Psoas muscle (tissue), 8 donors: Measurements from ENCODE around the gene MMP23B. TPM values are rescaled to one million over a fixed set of nuclear protein-coding genes. Genes with fewer than 3 reads are reported as not detected.

Experiments
- ATAC-seq, 4 donors: fragments of 200-7000 bp; cut with Tn5 transposase; one replicate each; pipeline ENCODE4 v1.9.1; 2020; ENCODE audit warnings: moderate library complexity in 3 of 4, mild to moderate bottlenecking in 2 of 4
- DNase-seq, 2 donors: peaks; one replicate each; pipeline ENCODE4 v3.0.0-alpha.2; 2020
- H3K27ac ChIP-seq: fragments of 200-600 bp; one replicate; pipeline ENCODE4 v1.8.0; 2022
- H3K27me3 ChIP-seq, 3 donors: fragments of 200-600 bp in 1 of 3; one replicate each; pipeline versions ENCODE4 v1.6.1 to v1.8.0; 2013 to 2022; ENCODE audit warnings: low read length in 2 of 3, mild to moderate bottlenecking in 2 of 3, moderate library complexity in 1 of 3; ENCODE audit not compliant: insufficient read depth in 3 of 3
- H3K36me3 ChIP-seq, 2 donors: fragments of 200-600 bp in 1 of 2; one replicate each; pipeline versions ENCODE4 v1.6.1 to v1.8.0; 2013 to 2022; ENCODE audit warnings: low read depth in 1 of 2, mild to moderate bottlenecking in 1 of 2, moderate library complexity in 1 of 2; ENCODE audit not compliant: insufficient read depth in 1 of 2
- H3K4me1 ChIP-seq: fragments of 200-600 bp; one replicate; pipeline ENCODE4 v1.8.0; 2022
- H3K4me3 ChIP-seq: fragments of 200-600 bp; one replicate; pipeline ENCODE4 v1.8.0; 2022; ENCODE audit warnings: mild to moderate bottlenecking
- H3K9me3 ChIP-seq: fragments of 200-600 bp; one replicate; pipeline ENCODE4 v1.8.0; 2022
- CTCF ChIP-seq: fragments of 200-600 bp; IDR thresholded peaks from one replicate; pipeline ENCODE4 v1.8.0; 2022; ENCODE audit warnings: antibody characterized with exemption
- WGBS, 3 donors: extraction: QIAGEN DNeasy Blood & Tissue Kit; methylation state at CpG; one replicate each; pipeline versions ENCODE4 v1.1.6 to v1.1.7; 2013; 5-methylcytosine and 5-hydroxymethylcytosine counted together
- intact Hi-C, 2 donors: fragments of 100-400 bp; cut with DNase I; formaldehyde crosslinking; loops; one replicate each; pipeline versions ENCODE4 v1.11.0 to v1.14.2; 2022
- polyA plus RNA-seq, 3 donors: library from polyadenylated mRNA; stranded (reverse); fragments of 200-250 nt; gene quantifications; one replicate each; pipeline ENCODE4 v1.2.3, GENCODE V29; 2013
- total RNA-seq, 4 donors: library from RNA; stranded (reverse); fragmentation: NEBNext Ultra II Directional in 2 of 4; extraction: Animal tissue kit (Norgen Biotek cat#: 25700) in 2 of 4; gene quantifications; one replicate each; pipeline versions ENCODE4 v1.2.1 to v1.2.4, GENCODE V29; 2021 to 2023
- donor health status: healthy with polysubstance abuse.
- donor health status: DM: no; HTN: no; CAD: no; lungs with moderate emphysema.
- donor health status: Bipolar disorder and iron deficiency.
- donor health status: healthy.
- donor health status: DM: yes; HTN: yes; CAD: no.
- donor health status: DM: no; HTN: no; CAD: no.
- donor health status: DM: no; HTN: no; CAD: no.
- donor health status: DM: yes; HTN: yes; CAD: no.

The MMP23B gene
- total and polyA plus RNA-seq, 7 donors, result 0.25 to 1.8 (median 0.32) TPM; not detected in 2

GRCh38 chr1:1605034-1605591 lies 26.9 kb upstream of the MMP23B start:
- no peak for DNase-seq
- no peaks in the 10 kb centered on the region for H3K9me3 ChIP-seq
- WGBS, 3 donors, result 63 to 70% (median 66%) methylated on average over 14 of the region's 14 CpGs
- H3K27me3 ChIP-seq, result peaks cover 0 to 47% (median 19%) of the 10 kb centered on the region in 3 donors
- no peak for ATAC-seq
- TF ChIP-seq CTCF, result no peak
- H3K4me3 ChIP-seq, result no peak overlapping the region
- intact Hi-C loops, result no loop called here
- no peaks in the 10 kb centered on the region for H3K36me3 ChIP-seq
- H3K27ac ChIP-seq, result no peak overlapping the region
- peaks cover 6% of the 10 kb centered on the region for H3K4me1 ChIP-seq

GRCh38 chr1:1605724-1606123 lies 26.2 kb upstream of the MMP23B start:
- intact Hi-C loops, result no loop called here
- ATAC-seq (no peak), DNase-seq (no peak)
- TF ChIP-seq CTCF, result no peak
- Histone ChIP-seq H3K27ac (no peak overlapping the region), H3K4me1 (peaks cover under 1% of the 10 kb centered on the region), H3K27me3 (peaks cover 0 to 41% (median 13%) of the 10 kb centered on the region in 3 donors), H3K4me3 (no peak overlapping the region), H3K36me3 (no peaks in the 10 kb centered on the region), H3K9me3 (no peaks in the 10 kb centered on the region)
- 86 to 93% (median 89%) methylated on average over 15 to 17 of the region's 17 CpGs for WGBS, 3 donors

- no peak for DNase-seq
- WGBS, 3 donors, result 80 to 91% (median 84%) methylated on average over 10 to 13 of the region's 13 CpGs
Measured at GRCh38 chr1:1606232-1606631, 25.7 kb upstream of the MMP23B start.

GRCh38 chr1:1609822-1610485 lies 22.0 kb upstream of the MMP23B start:
- H3K36me3 ChIP-seq, result peaks cover 0 to 4% of the 10 kb centered on the region in 2 donors
- H3K4me1 ChIP-seq, result peaks cover 13% of the 10 kb centered on the region
- WGBS, 3 donors, result 54 to 74% (median 59%) methylated on average over 12 of the region's 12 CpGs
- no peak overlapping the region for H3K27ac ChIP-seq
- no peak for TF ChIP-seq CTCF
- no peaks in the 10 kb centered on the region for H3K9me3 ChIP-seq
- DNase-seq (no peak), ATAC-seq (no peak)
- intact Hi-C loops, result loop anchor here (5.0 kb wide), 1 partner anchor 33 kb away; no protein-coding TSS in a partner anchor
- H3K27me3 ChIP-seq, result peaks cover 0 to 1% (median 0%) of the 10 kb centered on the region in 3 donors
- H3K4me3 ChIP-seq, result no peak overlapping the region

More at GRCh38 chr1:1606232-1606631, 25.7 kb upstream of the MMP23B start:
- Histone ChIP-seq H3K9me3 (no peaks in the 10 kb centered on the region), H3K4me1 (no peaks in the 10 kb centered on the region), H3K4me3 (no peak overlapping the region), H3K36me3 (no peaks in the 10 kb centered on the region), H3K27me3 (peaks cover 0 to 36% (median 9%) of the 10 kb centered on the region in 3 donors), H3K27ac (no peak overlapping the region)
- no peak for TF ChIP-seq CTCF
- intact Hi-C loops, result no loop called here
- no peak for ATAC-seq
